Measurements from ENCODE around the gene ADM2.
"Not testable (repeated sequence)": the region's sequence is repeated elsewhere in the genome, so short reads cannot be mapped to it uniquely, and the experiment has no call there.

The ADM2 gene

GRCh38 chr22:50507991-50508884 is 26.9 kb downstream of the ADM2 start, which contains the start of gene NCAPH2:
Gene NCAPH2, plus strand, starts transcription at chr22:50508224. Its CDS starts 114 bp downstream, at chr22:50508338.
- peak; percentile 72 for DNase-seq

GRCh38 chr22:50508897-50509296 is 27.6 kb downstream of the ADM2 start:
- DNase-seq: no peak

- no peak for DNase-seq
Measured at GRCh38 chr22:50513175-50513574, 31.8 kb downstream of the ADM2 start.

GRCh38 chr22:50516068-50516467 is 34.7 kb downstream of the ADM2 start:
- DNase-seq: no peak

GRCh38 chr22:50516891-50517290 is 35.5 kb downstream of the ADM2 start:
- no peak for DNase-seq

- DNase-seq: no peak
Measured at GRCh38 chr22:50517495-50518260, 36.3 kb downstream of the ADM2 start.

- no peak for DNase-seq
Measured at GRCh38 chr22:50518606-50519005, 37.3 kb downstream of the ADM2 start.

- no peak for DNase-seq
Measured at GRCh38 chr22:50519151-50519550, 37.8 kb downstream of the ADM2 start.

- not testable (repeated sequence) for DNase-seq
Measured at GRCh38 chr22:50520184-50520583, 38.8 kb downstream of the ADM2 start.

- no peak for DNase-seq
Measured at GRCh38 chr22:50520826-50521453, 39.6 kb downstream of the ADM2 start.

- no peak for DNase-seq
Measured at GRCh38 chr22:50521710-50522109, 40.4 kb downstream of the ADM2 start.

- DNase-seq: no peak
Measured at GRCh38 chr22:50522208-50522805, 41.0 kb downstream of the ADM2 start.

- DNase-seq: no peak
Measured at GRCh38 chr22:50522806-50523438, 41.6 kb downstream of the ADM2 start.

GRCh38 chr22:50523458-50523805 is 42.1 kb downstream of the ADM2 start:
- no peak for DNase-seq

- DNase-seq: no peak
Measured at GRCh38 chr22:50523806-50524675, 42.7 kb downstream of the ADM2 start.

GRCh38 chr22:50524676-50525103 is 43.3 kb downstream of the ADM2 start:
- no peak for DNase-seq

GRCh38 chr22:50525104-50525857 is 43.9 kb downstream of the ADM2 start, which contains the start of gene SCO2:
Gene SCO2, minus strand, starts transcription at chr22:50525598. Its CDS starts 1,187 bp downstream, at chr22:50524411.
- DNase-seq: peak; percentile 60

- DNase-seq: no peak
Measured at GRCh38 chr22:50525858-50526107, 44.4 kb downstream of the ADM2 start.

GRCh38 chr22:50526108-50526833 is 44.9 kb downstream of the ADM2 start:
- DNase-seq: peak; percentile 14
